ENCODE data around the gene JAKMIP1. TPM values are rescaled to one million over a fixed set of nuclear protein-coding genes. Genes with fewer than 3 reads are reported as not detected.

Gene JAKMIP1
- polyA plus RNA-seq, 3 donors = 0.08 TPM; not detected in 2

DNA sequence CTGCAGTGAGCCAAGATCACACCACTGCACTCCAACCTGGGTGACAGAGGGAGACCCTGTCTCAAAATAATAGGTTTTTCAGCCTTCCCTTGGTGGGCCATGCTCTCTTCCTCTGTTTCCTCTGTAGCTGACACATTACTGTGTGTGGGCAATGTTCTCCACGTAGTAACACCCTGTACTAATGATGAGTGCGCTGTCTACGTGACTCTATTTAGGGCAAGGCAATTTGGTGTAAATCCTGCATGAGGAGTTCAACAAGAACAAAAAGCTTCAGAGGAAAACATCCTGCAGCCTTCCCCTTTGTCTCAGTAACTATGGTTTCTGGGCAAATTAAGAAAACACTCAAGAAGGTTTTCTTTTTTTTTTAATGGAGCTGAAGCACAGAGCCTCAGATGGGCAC lies 24.4 kb upstream of the JAKMIP1 start:
- TF ChIP-seq, protein P1, sequence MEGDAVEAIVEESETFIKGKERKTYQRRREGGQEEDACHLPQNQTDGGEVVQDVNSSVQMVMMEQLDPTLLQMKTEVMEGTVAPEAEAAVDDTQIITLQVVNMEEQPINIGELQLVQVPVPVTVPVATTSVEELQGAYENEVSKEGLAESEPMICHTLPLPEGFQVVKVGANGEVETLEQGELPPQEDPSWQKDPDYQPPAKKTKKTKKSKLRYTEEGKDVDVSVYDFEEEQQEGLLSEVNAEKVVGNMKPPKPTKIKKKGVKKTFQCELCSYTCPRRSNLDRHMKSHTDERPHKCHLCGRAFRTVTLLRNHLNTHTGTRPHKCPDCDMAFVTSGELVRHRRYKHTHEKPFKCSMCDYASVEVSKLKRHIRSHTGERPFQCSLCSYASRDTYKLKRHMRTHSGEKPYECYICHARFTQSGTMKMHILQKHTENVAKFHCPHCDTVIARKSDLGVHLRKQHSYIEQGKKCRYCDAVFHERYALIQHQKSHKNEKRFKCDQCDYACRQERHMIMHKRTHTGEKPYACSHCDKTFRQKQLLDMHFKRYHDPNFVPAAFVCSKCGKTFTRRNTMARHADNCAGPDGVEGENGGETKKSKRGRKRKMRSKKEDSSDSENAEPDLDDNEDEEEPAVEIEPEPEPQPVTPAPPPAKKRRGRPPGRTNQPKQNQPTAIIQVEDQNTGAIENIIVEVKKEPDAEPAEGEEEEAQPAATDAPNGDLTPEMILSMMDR (IDR thresholded peaks at IDR 0.05) = no peak
- no peaks in the 10 kb centered on the region for H3K4me1 Mint-ChIP-seq
- H3K36me3 Mint-ChIP-seq = peaks cover 3 to 8% of the 10 kb centered on the region in 2 donors
- Histone ChIP-seq H3K36me3 (replicated peaks in 1 of 2; ENCODE audit: control insufficient read depth in 1 of 2, insufficient read depth in 2 of 2, low read length in 2 of 2) (no peaks in the 10 kb centered on the region), H3K9ac (ENCODE audit: insufficient read depth, low read length, poor library complexity, severe bottlenecking) (no peak overlapping the region), H3K79me2 (ENCODE audit: insufficient read depth, low read length) (no peaks in the 10 kb centered on the region), H3K9me3 (replicated peaks in 1 of 2; ENCODE audit: control insufficient read depth in 1 of 2, insufficient read depth in 1 of 2, low read length in 2 of 2) (peaks cover 10 to 22% of the 10 kb centered on the region in 2 donors), H4K20me1 (ENCODE audit: insufficient read depth, low read length) (no peaks in the 10 kb centered on the region), H3K4me1 (ENCODE audit: control insufficient read depth in 1 of 2, insufficient read depth in 2 of 2, low read length in 2 of 2) (no peaks in the 10 kb centered on the region), H3K4me3 (replicated peaks in 1 of 3; ENCODE audit: low read depth in 2 of 3, low read length in 3 of 3) (no peak overlapping the region), H3K4me2 (replicated peaks; ENCODE audit: extremely low read depth, low read length, poor library complexity, severe bottlenecking) (no peak overlapping the region), H2AFZ (ENCODE audit: insufficient read depth, low read depth, low read length, poor library complexity, severe bottlenecking) (no peak overlapping the region), H3K27me3 (ENCODE audit: control insufficient read depth in 2 of 2, insufficient read depth in 2 of 2, low read length in 2 of 2) (peaks cover 28 to 34% of the 10 kb centered on the region in 2 donors), H3K27ac (ENCODE audit: low read depth in 1 of 2, low read length in 2 of 2) (no peak overlapping the region)
- H3K27me3 Mint-ChIP-seq (ENCODE audit: low read depth in 3 of 3) = peaks cover 20 to 39% (median 34%) of the 10 kb centered on the region in 3 donors
- H3K27ac Mint-ChIP-seq = no peak overlapping the region
- DNase-seq = no peak
- peaks cover 5 to 18% (median 15%) of the 10 kb centered on the region in 7 donors for H3K9me3 Mint-ChIP-seq
- intact Hi-C loops (cut with micrococcal nuclease) = no loop called here
- no peak overlapping the region for H3K4me3 Mint-ChIP-seq
- no CpG with 5 or more reads among the region's 3 CpGs for WGBS (ENCODE audit: insufficient coverage)

DNA sequence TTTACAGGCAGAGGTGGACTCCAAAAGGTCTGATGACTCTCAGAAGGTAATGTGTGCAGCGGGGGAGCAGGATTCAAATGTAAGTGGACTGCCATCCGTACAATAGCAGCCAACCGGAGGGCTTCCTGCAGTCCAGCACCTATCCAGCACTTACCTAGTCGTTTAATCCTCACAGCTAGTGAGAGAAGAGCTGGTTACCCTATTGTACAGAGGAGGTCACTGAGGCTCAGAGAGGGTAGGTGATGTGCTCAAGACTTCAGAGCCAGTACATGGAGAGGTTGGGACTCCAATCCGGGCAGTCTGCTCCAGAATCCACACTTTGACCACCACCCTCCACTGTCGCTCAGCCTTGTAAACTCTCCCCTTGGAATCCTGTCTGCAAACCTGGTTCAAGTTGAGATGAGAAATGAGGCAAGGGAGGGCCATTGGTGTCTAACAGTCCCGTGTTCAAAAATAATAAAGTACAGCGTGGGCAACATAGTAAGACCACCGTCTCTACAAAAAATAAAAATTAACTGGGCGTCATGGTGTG lies 22.5 kb upstream of the JAKMIP1 start:
- Histone ChIP-seq H2AFZ (ENCODE audit: insufficient read depth, low read depth, low read length, poor library complexity, severe bottlenecking) (no peak overlapping the region), H3K4me1 (ENCODE audit: control insufficient read depth in 1 of 2, insufficient read depth in 2 of 2, low read length in 2 of 2) (no peaks in the 10 kb centered on the region), H4K20me1 (ENCODE audit: insufficient read depth, low read length) (no peaks in the 10 kb centered on the region), H3K27me3 (ENCODE audit: control insufficient read depth in 2 of 2, insufficient read depth in 2 of 2, low read length in 2 of 2) (peaks cover 33 to 34% of the 10 kb centered on the region in 2 donors), H3K4me2 (replicated peaks; ENCODE audit: extremely low read depth, low read length, poor library complexity, severe bottlenecking) (no peak overlapping the region), H3K4me3 (replicated peaks in 1 of 3; ENCODE audit: low read depth in 2 of 3, low read length in 3 of 3) (no peak overlapping the region), H3K36me3 (replicated peaks in 1 of 2; ENCODE audit: control insufficient read depth in 1 of 2, insufficient read depth in 2 of 2, low read length in 2 of 2) (no peaks in the 10 kb centered on the region), H3K27ac (ENCODE audit: low read depth in 1 of 2, low read length in 2 of 2) (no peak overlapping the region), H3K9me3 (replicated peaks in 1 of 2; ENCODE audit: control insufficient read depth in 1 of 2, insufficient read depth in 1 of 2, low read length in 2 of 2) (peaks cover 10 to 22% of the 10 kb centered on the region in 2 donors), H3K9ac (ENCODE audit: insufficient read depth, low read length, poor library complexity, severe bottlenecking) (no peak overlapping the region), H3K79me2 (ENCODE audit: insufficient read depth, low read length) (no peaks in the 10 kb centered on the region)
- 80% methylated on average over 2 of the region's 10 CpGs for WGBS (ENCODE audit: insufficient coverage)
- peaks cover 3 to 8% of the 10 kb centered on the region in 2 donors for H3K36me3 Mint-ChIP-seq
- peaks cover 5 to 18% (median 15%) of the 10 kb centered on the region in 7 donors for H3K9me3 Mint-ChIP-seq
- H3K4me1 Mint-ChIP-seq = peaks cover 2% of the 10 kb centered on the region
- intact Hi-C loops (cut with micrococcal nuclease) = no loop called here
- H3K4me3 Mint-ChIP-seq = peak overlapping the region in 1 of 2 donors; percentile 77
- TF ChIP-seq, protein P1 (IDR thresholded peaks at IDR 0.05) = no peak
- peaks cover 20 to 43% (median 30%) of the 10 kb centered on the region in 3 donors for H3K27me3 Mint-ChIP-seq (ENCODE audit: low read depth in 3 of 3)
- no peak for DNase-seq
- no peak overlapping the region for H3K27ac Mint-ChIP-seq

All from CD14-positive monocyte (primary cell).